HG02870 (cell line): ENCODE data around the gene CASKIN1.
"Not testable (repeated sequence)": the region's sequence is repeated elsewhere in the genome, so short reads cannot be mapped to it uniquely, and the experiment has no call there.

Experiments
- ATAC-seq: cut with Tn5 transposase; IDR thresholded peaks from one replicate; pipeline ENCODE4 v1.9.1; 2021; ENCODE audit warnings: mild to moderate bottlenecking, moderate library complexity; ENCODE audit not compliant: unreplicated experiment

The CASKIN1 gene

DNA sequence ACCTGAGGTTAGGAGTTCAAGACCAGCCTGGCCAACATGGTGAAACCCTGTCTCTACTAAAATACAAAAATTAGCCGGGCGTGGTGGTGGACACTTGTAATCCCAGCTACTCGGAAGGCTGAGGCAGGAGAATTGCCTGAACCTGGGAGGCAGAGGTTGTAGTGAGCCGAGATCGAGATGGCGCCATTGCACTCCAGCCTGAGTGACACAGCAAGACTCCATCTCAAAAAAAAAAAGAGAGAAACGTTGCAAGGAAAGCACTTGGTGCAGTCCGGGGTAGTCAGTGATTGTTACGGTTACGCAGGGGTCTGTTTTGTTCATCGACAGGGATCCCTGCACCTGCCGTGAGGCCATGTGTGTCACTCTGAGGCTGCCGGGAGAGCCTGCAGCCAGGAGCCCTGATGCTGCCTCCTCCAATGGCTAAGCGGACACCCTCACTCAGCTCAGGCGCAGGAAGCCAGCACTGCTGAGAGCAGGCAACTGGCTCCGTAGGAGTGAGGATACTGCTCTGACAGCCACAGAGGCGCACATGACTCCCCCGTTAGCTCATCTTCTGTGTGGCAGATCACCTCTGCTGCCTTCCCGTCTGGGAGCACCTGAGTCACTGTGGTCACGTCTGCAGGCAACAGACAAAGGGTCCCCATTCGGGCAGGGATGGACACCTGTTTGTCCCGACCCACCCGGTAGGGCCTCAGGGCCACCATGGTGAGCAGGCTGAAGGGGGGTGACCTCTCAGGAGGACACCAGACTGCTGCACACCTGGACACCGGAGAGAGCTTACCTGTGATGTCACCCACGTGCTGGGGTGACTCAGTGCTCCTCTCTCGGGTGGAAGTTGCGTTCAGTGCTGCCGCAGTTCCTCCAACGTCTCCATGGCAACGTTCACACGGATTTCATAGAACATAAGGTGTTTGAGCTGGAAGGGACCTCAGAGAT, 53.2 kb downstream of the CASKIN1 start:
- no peak for ATAC-seq

DNA sequence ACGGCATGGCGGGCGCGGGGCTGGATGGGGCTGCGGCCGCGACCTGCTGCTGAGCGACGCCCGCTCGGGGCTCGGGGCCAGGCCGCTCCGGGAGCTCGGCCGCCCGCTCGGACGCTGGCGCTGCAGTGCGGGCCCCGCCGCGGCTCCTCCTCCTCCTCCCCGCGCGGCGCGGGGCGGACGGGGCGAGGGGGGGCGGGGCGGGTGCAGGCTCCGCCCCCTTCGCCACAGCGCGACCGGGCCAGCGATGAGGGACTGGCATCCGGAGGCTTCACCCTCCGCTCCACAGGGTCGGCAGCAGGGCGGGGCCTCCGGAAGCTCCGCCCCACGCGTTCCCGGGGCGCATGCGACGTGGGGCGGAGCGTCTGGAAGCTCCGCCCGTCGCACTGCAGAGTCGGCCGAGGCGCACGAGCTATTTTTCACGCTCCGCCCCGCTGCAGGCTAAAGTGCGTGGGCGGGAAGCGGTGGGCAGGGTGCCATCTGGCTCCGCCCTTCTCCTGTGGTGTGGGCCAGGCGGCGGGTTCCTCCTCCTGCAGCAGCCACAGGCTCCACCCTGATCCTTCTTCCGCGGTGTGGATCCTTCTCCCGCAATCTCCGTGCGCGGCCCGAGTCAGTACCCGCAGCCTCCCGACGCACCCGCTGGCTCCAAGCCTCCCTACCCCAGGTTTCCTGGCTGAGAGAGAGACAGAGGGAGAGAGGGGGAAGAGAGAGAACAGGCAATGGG, 60.5 kb downstream of the CASKIN1 start, which contains the start of gene PKD1:
PKD1 (minus strand) TSS at position 129 of the 721 bp plus-strand sequence. CDS start 209 bp downstream, outside the sequence.
- not testable (repeated sequence) for ATAC-seq

DNA sequence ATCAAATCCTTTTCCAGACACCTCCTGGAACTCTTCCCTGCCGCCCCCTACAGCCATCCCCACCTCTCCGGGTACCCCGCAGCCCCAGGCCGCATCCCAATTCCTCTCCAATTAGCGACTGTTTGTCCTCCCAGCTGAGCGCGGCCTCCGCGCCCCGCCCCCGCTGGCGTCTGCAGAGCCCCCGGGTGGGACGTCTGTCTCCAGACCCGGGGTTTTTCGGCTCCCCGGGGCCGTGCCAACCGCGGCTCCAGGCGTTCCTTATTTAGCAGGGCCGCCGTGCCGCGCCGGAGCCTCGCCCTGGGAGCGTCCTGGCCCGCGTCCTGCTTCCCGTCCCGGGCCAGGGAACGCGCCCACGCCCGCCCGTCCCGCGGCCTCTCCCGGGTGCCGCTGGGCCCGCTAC, 61.3 kb downstream of the CASKIN1 start:
- ATAC-seq = not testable (repeated sequence)

DNA sequence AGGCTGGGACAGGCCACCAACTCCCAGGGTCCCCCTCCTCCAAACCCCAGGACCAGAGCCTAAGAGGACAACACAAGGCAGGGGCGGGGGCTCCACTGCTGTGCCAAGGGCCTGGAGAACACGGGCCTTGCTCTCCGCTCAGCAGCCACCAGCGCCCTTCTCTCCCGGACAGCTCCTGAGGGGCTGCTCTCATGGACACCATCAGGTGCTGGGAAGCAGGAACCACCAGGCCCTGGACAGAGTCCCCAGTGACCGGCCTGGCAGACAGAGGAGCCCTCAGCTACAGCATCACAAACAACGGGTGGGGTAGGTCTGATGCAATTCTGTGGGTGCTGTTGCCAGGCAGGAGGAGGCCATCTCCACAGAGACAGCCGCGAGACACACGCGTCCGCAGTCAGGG, 62.6 kb downstream of the CASKIN1 start:
- not testable (repeated sequence) for ATAC-seq

DNA sequence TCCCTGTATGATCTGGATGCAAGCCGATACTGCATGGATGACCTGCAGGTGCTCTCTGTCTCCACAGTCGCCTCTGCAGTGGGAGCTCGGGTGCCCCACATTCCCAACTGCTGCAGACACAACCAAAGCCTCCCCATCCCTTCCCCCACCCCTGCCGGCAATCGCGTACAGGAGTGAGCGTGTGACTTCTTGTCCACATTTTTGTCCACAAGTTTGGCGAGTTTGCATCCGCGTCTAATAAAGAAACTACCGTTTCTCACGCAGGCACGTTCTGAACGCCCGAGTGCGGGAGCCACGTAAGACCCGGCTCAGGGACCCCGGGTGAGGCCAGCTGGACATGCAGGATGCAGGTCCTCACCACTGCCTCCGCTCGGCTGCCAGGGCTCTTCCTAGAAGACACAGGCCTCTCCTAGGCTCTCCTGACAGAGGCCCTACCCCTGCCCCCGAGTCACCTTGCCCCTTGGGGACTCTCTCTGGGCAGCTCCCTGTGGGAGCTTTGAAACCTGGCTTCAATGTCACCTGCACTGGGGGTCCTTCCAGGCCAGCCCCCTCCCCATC, 66.4 kb downstream of the CASKIN1 start:
- ATAC-seq = not testable (repeated sequence)

DNA sequence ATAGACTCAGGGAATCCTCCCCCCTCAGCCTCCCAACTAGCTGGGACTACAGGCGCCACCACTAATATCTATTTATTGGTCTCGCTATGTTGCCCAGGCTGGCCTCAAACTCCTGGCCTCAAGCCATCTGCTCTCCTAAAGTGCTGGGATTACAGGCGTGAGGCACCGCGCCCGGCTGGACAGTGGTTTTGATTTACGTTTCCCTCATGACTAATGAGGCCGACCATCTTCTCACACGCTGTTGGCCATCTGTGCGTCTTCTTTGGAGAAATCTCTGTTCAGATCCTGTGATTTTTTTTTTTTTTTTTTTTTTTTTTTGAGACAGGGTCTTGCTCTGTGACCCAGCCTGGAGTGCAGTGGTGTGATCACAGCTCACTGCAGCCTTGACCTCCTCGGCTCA, 67.2 kb downstream of the CASKIN1 start:
- ATAC-seq = not testable (repeated sequence)

DNA sequence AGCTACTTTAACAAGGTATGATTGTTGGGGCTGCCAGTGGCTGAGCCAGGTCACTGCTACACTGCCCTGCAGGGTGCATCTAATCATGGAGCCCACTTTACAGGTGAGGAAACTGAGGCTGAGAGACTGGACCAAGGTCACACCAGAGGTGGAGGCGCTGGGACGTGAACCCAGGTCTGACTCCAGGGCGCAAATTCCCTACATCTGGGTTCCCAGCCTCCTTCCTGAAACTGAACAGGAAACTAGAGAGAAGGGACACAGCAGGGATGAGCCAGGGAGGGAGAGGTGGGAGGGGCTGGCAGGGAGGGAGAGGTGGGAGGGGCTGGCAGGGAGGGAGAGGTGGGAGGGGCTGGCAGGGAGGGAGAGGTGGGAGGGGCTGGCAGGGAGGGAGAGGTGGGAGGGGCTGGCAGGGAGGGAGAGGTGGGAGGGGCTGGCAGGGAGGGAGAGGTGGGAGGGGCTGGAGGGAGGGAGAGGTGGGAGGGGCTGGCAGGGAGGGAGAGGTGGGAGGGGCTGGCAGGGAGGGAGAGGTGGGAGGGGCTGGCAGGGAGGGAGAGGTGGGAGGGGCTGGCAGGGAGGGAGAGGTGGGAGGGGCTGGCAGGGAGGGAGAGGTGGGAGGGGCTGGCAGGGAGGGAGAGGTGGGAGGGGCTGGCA, 68.7 kb downstream of the CASKIN1 start:
- not testable (repeated sequence) for ATAC-seq
